OCI-LY1 (cell line): ENCODE measurements around the gene TMEM139.

Source experiments
- EZH2 ChIP-seq: fragments of 200-600 bp; sonication (generic), shearing (Covaris generic); IDR thresholded peaks from 2 replicates; pipeline ENCODE4 v1.8.0; 2017; ENCODE audit warnings: borderline replicate concordance, mixed run types, mild to moderate bottlenecking, antibody characterized with exemption, low read length, moderate library complexity, mixed read lengths
- TF ChIP-seq, protein P1 (sequence below): fragments of 200-600 bp; sonication (generic), shearing (Covaris generic); IDR thresholded peaks from 2 replicates; pipeline ENCODE4 v1.5.1; 2017; ENCODE audit warnings: mild to moderate bottlenecking, antibody characterized with exemption, low read length, moderate library complexity, mixed read lengths

DNA sequence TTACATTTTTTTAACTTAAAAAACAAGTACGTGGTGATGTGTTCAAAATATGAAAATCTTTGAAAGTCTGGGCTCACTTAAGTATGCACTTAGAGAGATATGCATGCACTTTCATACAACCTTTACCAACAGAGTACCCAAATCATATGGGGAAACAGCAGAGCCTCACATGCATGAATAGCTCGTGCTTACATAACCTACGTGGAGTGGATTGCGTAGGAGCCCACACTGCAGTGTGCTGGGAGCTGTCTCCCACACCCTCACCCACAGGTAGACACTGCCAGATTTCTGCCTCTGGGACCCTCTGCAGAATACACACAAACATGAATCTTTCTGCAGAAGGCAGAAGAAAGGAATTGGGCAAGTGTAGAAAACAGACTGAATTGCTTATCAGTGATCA lies 31.7 kb downstream of the TMEM139 start:
- TF ChIP-seq, protein P1, sequence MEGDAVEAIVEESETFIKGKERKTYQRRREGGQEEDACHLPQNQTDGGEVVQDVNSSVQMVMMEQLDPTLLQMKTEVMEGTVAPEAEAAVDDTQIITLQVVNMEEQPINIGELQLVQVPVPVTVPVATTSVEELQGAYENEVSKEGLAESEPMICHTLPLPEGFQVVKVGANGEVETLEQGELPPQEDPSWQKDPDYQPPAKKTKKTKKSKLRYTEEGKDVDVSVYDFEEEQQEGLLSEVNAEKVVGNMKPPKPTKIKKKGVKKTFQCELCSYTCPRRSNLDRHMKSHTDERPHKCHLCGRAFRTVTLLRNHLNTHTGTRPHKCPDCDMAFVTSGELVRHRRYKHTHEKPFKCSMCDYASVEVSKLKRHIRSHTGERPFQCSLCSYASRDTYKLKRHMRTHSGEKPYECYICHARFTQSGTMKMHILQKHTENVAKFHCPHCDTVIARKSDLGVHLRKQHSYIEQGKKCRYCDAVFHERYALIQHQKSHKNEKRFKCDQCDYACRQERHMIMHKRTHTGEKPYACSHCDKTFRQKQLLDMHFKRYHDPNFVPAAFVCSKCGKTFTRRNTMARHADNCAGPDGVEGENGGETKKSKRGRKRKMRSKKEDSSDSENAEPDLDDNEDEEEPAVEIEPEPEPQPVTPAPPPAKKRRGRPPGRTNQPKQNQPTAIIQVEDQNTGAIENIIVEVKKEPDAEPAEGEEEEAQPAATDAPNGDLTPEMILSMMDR = no peak
- TF ChIP-seq EZH2 = no peak
